Colon (tissue), 2 donors: ENCODE measurements around the gene TBC1D24.

Experiments used
- FAIRE-seq: peaks from 2 replicates; lab custom pipeline; 2012; peaks lifted over from hg19 to GRCh38; lab: Jason Lieb, UNC
- donor health status: control.
- donor health status: control.

TBC1D24 gene

GRCh38 chr16:2450535-2450934, 24.4 kb upstream of the TBC1D24 start:
- no peak for FAIRE-seq

- FAIRE-seq, result no peak
Measured at GRCh38 chr16:2450975-2451381, 23.9 kb upstream of the TBC1D24 start.

GRCh38 chr16:2451851-2452320, 23.0 kb upstream of the TBC1D24 start:
- no peak for FAIRE-seq

DNA sequence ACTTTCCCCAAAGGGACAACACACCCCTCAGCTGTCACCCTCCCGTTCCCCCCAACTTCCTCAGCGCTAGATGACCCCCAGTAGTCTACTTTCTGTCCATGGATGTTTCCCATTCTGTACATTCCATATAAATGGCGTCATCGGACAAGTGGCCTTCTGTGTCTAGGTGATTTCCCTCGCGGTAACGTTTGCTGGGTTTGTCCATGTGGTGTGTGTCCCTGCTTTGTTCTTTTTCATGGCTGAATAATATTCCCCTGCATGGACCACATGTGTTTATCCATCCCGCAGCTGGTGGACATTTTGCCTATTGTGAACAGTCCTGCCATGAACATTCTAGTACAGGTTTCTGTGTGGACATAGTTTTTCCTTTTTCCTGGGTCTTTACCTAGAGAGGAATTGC, 22.3 kb upstream of the TBC1D24 start:
- FAIRE-seq, result no peak

- FAIRE-seq, result no peak
Measured at GRCh38 chr16:2455081-2455845, 19.7 kb upstream of the TBC1D24 start.

GRCh38 chr16:2456551-2457153, 18.3 kb upstream of the TBC1D24 start:
- no peak for FAIRE-seq

GRCh38 chr16:2457267-2457666, 17.7 kb upstream of the TBC1D24 start:
- FAIRE-seq, result no peak

DNA sequence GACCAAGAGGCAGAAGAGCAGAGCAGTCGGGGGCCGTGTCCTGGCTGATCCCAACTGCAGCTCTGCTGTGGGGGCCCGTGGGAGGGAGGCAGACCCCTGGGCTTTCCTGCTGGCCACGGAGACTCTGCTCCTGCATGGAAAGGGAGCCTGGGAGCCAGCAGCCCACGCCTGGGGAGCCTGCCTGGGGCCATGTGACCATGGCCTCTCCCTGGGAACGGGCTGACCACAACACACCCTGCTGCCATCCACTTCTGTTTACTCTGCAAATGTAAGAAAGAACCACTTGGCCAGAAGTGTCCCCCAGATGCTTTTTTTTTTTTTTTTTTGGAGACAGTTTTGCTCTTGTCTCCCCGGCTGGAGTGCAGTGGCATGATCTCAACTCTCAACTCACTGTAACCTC, 17.0 kb upstream of the TBC1D24 start:
- no peak for FAIRE-seq

DNA sequence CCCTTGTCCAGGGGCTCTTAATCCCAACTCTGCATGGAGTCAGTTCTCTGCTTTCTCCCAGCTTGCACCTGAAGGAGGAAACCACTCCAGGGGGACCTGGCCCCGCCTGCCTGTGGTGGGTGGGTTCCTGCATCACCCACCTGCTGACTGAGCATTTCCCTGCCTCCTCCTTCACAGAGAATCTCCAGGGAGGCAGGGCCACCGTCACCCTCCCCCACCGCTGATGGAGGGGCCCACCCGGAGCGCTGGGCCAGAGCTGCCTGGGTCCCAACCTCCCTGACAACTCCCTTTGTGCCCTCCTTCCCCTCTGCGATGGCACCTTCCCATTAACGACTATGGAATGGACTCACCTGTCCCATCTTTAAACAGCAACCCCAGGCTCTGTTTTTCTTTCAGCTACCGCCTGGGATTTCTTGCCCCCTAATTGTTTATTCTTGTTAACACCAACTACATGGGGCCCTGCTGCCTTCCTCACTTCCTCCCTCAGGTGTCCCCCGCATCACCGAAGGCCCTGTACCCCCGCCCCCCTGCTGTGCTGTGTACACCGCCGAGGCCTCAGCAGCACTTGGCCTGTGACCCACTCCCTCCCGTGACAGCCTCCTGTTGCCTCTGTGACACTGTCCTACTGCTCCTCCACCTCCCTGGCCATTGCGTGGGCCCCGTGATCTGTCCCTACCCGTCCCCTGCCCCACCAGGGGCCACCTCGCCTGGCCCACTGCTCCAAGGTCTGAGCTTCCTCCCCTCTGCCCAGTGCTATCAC, 15.9 kb upstream of the TBC1D24 start:
- FAIRE-seq, result no peak

GRCh38 chr16:2459647-2460390, 15.1 kb upstream of the TBC1D24 start, which contains the start of gene TEDC2:
TEDC2 (plus strand) TSS chr16:2460109; CDS start chr16:2460145, 36 bp downstream.
- no peak for FAIRE-seq

- FAIRE-seq, result no peak
Measured at GRCh38 chr16:2460391-2460713, 14.6 kb upstream of the TBC1D24 start.

GRCh38 chr16:2460916-2461315, 14.0 kb upstream of the TBC1D24 start:
- no peak for FAIRE-seq

GRCh38 chr16:2462031-2462866, 12.7 kb upstream of the TBC1D24 start:
- no peak for FAIRE-seq

- FAIRE-seq, result no peak
Measured at GRCh38 chr16:2464333-2464732, 10.6 kb upstream of the TBC1D24 start.

GRCh38 chr16:2465653-2466415, 9.1 kb upstream of the TBC1D24 start:
- no peak for FAIRE-seq

GRCh38 chr16:2466667-2467527, 8.0 kb upstream of the TBC1D24 start:
- no peak for FAIRE-seq

GRCh38 chr16:2467528-2468232, 7.2 kb upstream of the TBC1D24 start:
- no peak for FAIRE-seq

DNA sequence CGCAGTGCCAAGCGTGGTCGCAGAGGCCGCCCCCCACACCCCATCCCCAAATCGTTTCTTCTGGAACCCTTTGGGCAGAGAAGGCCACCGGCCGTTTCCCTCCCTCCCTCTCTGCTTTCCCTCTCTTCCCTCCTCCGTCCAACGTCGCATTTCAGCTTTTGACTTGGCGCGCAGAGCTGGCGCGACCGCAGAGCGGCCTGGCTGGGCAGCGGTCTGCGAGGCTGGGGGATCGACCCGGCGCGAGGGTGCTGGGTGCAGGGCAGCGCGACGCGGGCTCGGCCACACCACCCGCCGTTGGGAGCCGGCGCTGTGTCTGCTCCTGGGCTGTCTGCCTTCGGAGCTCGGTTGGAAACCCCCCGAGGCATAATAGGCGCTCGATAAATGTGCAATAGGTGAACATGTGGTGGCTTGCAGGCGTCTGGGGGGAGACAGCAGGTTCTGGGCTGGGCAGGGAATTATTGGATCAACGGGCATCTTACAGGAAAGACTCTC, 6.6 kb upstream of the TBC1D24 start:
- FAIRE-seq, result no peak
